Mesothelial cell of epicardium (in vitro differentiated cells): ENCODE results near the gene OTOP1. TPM values are rescaled to one million over a fixed set of nuclear protein-coding genes. Genes with fewer than 3 reads are reported as not detected.
A peak's percentile ranks its signal among the peaks of the same experiment; 100 is the strongest.
"Not testable (repeated sequence)": the region's sequence is repeated elsewhere in the genome, so short reads cannot be mapped to it uniquely, and the experiment has no call there.

ENCODE experiments used
- DNase-seq, 2 experiments: peaks; one replicate each; pipeline ENCODE4 v3.0.0; 2021; ENCODE audit warnings: low spot score in 2 of 2; ENCODE audit not compliant: unreplicated experiment in 2 of 2
- H3K27ac Mint-ChIP-seq: 2 replicates; pipeline ENCODE4 v1.8.0; 2021; ENCODE audit warnings: mixed read lengths
- H3K27me3 Mint-ChIP-seq: 2 replicates; pipeline ENCODE4 v1.8.0; 2021; ENCODE audit warnings: low read depth, mixed read lengths
- H3K36me3 Mint-ChIP-seq: 2 replicates; pipeline ENCODE4 v1.8.0; 2021; ENCODE audit warnings: mixed read lengths
- H3K4me1 Mint-ChIP-seq: 2 replicates; pipeline ENCODE4 v1.8.0; 2021; ENCODE audit warnings: mixed read lengths
- H3K4me3 Mint-ChIP-seq: 2 replicates; pipeline ENCODE4 v1.8.0; 2021; ENCODE audit warnings: mild to moderate bottlenecking, moderate library complexity, mixed read lengths
- H3K9me3 Mint-ChIP-seq: 2 replicates; pipeline ENCODE4 v1.8.0; 2021; ENCODE audit warnings: mixed read lengths
- total RNA-seq: library from RNA; stranded (reverse); gene quantifications from 3 replicates; pipeline ENCODE4 v1.2.1, GENCODE V29; 2021
- TF ChIP-seq, protein P1 (sequence below): fragments of 200-600 bp; sonication (generic); IDR thresholded peaks from one replicate; pipeline ENCODE4 v1.5.0; 2021; ENCODE audit warnings: antibody characterized with exemption; ENCODE audit not compliant: unreplicated experiment

Gene OTOP1
- total RNA-seq, 1 donor from 2014 or later: not detected

DNA sequence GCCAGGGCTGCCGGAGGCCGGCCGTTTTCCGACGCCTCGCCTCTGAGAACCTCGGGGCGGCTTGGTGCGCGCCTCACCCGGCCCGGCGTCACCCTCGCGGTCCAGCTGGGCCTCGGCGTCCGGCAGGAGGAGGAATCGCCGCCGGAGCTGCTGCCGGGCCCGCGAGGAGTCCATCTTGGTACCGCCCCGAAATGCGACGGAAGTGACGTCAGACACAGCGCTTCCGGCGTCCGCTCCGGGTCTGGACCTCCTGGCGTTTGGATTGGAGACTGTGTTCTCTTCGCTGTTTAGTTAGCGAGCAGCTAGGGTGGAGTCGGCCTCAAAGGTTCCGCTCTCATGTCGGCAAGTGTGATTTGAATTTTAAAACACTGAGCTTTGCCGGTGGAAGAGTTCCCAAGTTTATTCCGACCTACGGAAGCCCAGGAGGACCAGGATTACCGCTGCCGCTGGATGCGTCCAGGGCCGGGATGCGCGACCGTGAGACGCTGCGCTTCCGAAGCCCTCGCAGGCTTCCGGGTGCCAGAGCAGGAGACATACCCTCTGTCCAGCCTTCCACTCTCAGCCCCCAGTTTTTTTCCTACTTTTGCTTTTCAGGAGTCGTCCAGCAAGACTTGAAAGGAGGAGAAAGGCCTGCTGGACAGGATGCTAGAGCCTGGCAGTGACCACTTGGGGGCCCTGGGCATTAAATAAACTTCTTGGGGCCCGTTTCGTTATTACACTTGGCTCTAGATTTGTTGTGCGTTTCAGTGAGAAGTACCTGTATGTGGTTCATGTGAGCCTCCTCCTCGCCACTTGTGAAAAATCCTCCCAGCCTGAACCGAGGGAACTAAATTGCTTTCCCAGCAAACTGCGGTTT lies 21.5 kb upstream of the OTOP1 start, which contains the start of gene TMEM128:
Gene TMEM128 (minus strand): TSS at position 195 of the 856 bp plus-strand sequence. CDS start 21 bp downstream, at position 174.
- peak within 1 kb of the TSS; percentile 97 for H3K27ac Mint-ChIP-seq
- peaks cover 8% of the 10 kb centered on the region for H3K27me3 Mint-ChIP-seq

DNA sequence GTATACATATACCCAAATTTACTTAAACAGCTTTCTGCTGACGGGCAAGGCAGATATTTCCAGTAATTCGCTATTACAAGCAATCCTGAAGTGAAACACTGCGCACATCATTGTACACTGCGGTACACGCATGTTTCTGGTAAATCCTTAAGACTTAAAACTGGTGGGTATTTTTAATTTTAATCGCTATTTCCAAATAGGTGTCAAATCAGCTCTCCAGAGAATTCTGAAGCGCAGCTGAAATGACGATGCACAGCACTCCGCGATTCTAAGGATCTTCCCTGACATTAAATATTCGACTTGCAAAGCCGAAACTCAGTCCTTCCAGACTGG lies 20.9 kb upstream of the OTOP1 start:
- TF ChIP-seq, protein P1, sequence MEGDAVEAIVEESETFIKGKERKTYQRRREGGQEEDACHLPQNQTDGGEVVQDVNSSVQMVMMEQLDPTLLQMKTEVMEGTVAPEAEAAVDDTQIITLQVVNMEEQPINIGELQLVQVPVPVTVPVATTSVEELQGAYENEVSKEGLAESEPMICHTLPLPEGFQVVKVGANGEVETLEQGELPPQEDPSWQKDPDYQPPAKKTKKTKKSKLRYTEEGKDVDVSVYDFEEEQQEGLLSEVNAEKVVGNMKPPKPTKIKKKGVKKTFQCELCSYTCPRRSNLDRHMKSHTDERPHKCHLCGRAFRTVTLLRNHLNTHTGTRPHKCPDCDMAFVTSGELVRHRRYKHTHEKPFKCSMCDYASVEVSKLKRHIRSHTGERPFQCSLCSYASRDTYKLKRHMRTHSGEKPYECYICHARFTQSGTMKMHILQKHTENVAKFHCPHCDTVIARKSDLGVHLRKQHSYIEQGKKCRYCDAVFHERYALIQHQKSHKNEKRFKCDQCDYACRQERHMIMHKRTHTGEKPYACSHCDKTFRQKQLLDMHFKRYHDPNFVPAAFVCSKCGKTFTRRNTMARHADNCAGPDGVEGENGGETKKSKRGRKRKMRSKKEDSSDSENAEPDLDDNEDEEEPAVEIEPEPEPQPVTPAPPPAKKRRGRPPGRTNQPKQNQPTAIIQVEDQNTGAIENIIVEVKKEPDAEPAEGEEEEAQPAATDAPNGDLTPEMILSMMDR: no peak
- peaks cover 4% of the 10 kb centered on the region for H3K27me3 Mint-ChIP-seq
- peak overlapping the region; percentile 97 for H3K27ac Mint-ChIP-seq
- DNase-seq: no peak
- H3K9me3 Mint-ChIP-seq: no peaks in the 10 kb centered on the region
- peaks cover 18% of the 10 kb centered on the region for H3K4me1 Mint-ChIP-seq
- H3K4me3 Mint-ChIP-seq: peak overlapping the region; percentile 86
- peaks cover 18% of the 10 kb centered on the region for H3K36me3 Mint-ChIP-seq

More for the DNA sequence above, 21.5 kb upstream of the OTOP1 start, which contains the start of gene TMEM128:
- H3K4me1 Mint-ChIP-seq: peaks cover 18% of the 10 kb centered on the region
- peak; percentile 81 to 91 for DNase-seq
- H3K36me3 Mint-ChIP-seq: peaks cover 16% of the 10 kb centered on the region
- peak within 1 kb of the TSS; percentile 86 for H3K4me3 Mint-ChIP-seq
- TF ChIP-seq, protein P1: no peak
- H3K9me3 Mint-ChIP-seq: no peaks in the 10 kb centered on the region

DNA sequence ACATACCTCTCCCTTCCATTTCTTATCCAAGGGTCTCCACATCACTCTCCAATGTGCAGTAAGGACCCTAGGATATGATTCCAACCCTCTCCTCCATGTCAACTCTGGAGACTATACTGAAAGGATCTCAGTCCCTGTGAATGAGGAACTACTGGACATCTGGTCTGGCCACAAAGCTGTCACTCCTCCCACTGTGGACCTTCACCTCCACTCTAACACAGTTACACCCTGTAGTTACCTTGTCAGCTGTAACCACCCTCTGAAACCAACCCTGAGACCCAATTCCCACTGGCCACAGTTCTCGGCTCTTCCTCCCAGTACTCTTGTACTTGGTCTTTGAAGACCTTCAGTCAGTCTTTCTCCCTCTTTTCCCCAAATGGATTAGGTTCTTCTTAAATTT lies 18.4 kb upstream of the OTOP1 start:
- no peak overlapping the region for H3K4me3 Mint-ChIP-seq
- no peak for DNase-seq
- no peaks in the 10 kb centered on the region for H3K27me3 Mint-ChIP-seq
- H3K36me3 Mint-ChIP-seq: peaks cover 29% of the 10 kb centered on the region
- H3K9me3 Mint-ChIP-seq: no peaks in the 10 kb centered on the region
- TF ChIP-seq, protein P1: no peak
- H3K27ac Mint-ChIP-seq: no peak overlapping the region
- peaks cover 18% of the 10 kb centered on the region for H3K4me1 Mint-ChIP-seq

DNA sequence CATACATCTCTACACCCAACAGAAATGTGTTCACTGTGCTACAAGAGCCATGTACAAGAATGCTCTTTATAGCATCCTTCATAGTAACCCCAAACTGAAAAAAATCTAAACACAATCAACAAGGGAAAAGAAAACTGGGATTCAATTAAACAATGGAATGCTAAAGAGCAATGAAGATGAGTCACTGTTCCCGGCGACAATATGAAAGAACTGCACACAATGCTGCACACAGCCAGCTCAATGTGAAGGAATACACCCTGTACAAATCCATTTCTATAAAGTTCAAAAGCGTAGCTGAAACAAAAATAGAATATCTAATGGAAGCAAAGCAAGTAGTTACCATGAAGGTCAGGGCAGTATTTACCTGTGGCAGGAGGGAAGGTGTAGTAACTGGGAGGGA lies 12.8 kb upstream of the OTOP1 start:
- not testable (repeated sequence) for H3K27me3 Mint-ChIP-seq, H3K9me3 Mint-ChIP-seq
- peaks cover 62% of the 10 kb centered on the region for H3K36me3 Mint-ChIP-seq

DNA sequence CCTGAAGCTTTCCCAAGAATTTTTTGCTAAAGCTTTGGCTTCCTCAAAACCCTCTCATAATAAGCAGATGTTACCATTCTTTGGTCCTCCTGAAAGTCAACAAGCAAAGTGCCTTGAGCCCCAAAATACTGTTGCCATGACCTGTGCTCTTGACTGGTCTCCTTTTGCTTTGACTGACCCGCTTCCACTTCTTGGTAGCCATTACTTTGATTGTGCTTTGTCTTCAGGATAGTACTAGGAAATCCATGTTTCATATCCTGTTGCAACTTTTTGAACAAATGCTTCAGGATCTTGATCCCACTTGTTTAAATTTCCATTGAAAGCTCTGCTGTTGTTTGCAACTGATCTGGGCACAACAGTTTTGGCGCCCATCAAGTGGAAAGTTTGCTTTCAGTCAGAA lies 6.9 kb upstream of the OTOP1 start:
- Mint-ChIP-seq H3K9me3 (peaks cover 26% of the 10 kb centered on the region), H3K4me3 (no peak overlapping the region), H3K27me3 (peaks cover 32% of the 10 kb centered on the region), H3K4me1 (no peaks in the 10 kb centered on the region), H3K36me3 (peaks cover 40% of the 10 kb centered on the region), H3K27ac (no peak overlapping the region)
- TF ChIP-seq, protein P1: no peak
- DNase-seq: no peak

More for the DNA sequence above, 12.8 kb upstream of the OTOP1 start:
- not testable (repeated sequence) for H3K4me3 Mint-ChIP-seq, DNase-seq, H3K27ac Mint-ChIP-seq, H3K4me1 Mint-ChIP-seq

DNA sequence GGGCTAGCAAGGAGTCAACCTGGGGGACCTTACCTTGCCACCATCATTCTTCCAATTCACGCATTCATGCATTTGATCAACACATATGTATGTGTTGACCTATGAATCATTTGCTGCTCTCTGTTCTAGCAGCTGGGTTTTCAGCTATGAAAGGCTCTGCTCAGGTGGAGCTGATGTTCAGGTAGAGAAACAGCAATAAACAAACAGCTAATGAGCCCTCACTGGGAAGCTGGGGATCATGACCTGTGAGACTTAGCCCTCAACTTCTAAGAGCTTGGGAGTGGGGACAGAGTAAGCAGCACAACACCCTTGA lies 1.6 kb upstream of the OTOP1 start:
- Mint-ChIP-seq H3K4me1 (no peaks in the 10 kb centered on the region), H3K9me3 (peaks cover 18% of the 10 kb centered on the region), H3K27me3 (peaks cover 82% of the 10 kb centered on the region), H3K27ac (no peak overlapping the region), H3K4me3 (no peak overlapping the region), H3K36me3 (peaks cover 7% of the 10 kb centered on the region)
- DNase-seq: no peak
- TF ChIP-seq, protein P1: no peak
